GM23248 (cell line): ENCODE results near the gene MNT. TPM values are rescaled to one million over a fixed set of nuclear protein-coding genes. Genes with fewer than 3 reads are reported as not detected.

ENCODE experiments used
- DNase-seq: peaks from one replicate; pipeline ENCODE4 v3.0.0-alpha.2; 2015
- H2AFZ ChIP-seq: fragments of 200-600 bp; sonication (generic); 2 replicates; pipeline ENCODE4 v1.6.1; 2016; ENCODE audit warnings: antibody characterized with exemption
- H3F3A ChIP-seq: fragments of 200-600 bp; sonication (generic); 2 replicates; pipeline ENCODE4 v1.6.1; 2016; ENCODE audit warnings: mild to moderate bottlenecking, antibody characterized with exemption, mixed run types; ENCODE audit not compliant: insufficient read depth
- H3K27ac ChIP-seq: fragments of 200-600 bp; sonication (generic); 2 replicates; pipeline ENCODE4 v1.5.1; 2016; ENCODE audit warnings: mild to moderate bottlenecking
- H3K27me3 ChIP-seq: fragments of 200-600 bp; sonication (generic); replicated peaks from 2 replicates; pipeline ENCODE4 v1.6.1; 2016; ENCODE audit warnings: mild to moderate bottlenecking; ENCODE audit not compliant: insufficient read depth
- H3K36me3 ChIP-seq: fragments of 200-600 bp; sonication (generic); 2 replicates; pipeline ENCODE4 v1.6.1; 2016; ENCODE audit warnings: low read depth, mild to moderate bottlenecking
- H3K4me1 ChIP-seq: fragments of 200-600 bp; sonication (generic); 2 replicates; pipeline ENCODE4 v1.6.1; 2016; ENCODE audit warnings: mild to moderate bottlenecking; ENCODE audit not compliant: insufficient read depth
- H3K4me2 ChIP-seq: fragments of 200-600 bp; sonication (generic); one replicate; pipeline ENCODE4 v1.6.1; 2016; ENCODE audit warnings: mild to moderate bottlenecking; ENCODE audit not compliant: unreplicated experiment
- H3K4me3 ChIP-seq: fragments of 200-600 bp; sonication (generic); 2 replicates; pipeline ENCODE4 v1.5.1; 2016; ENCODE audit warnings: mild to moderate bottlenecking
- H3K79me2 ChIP-seq: fragments of 200-600 bp; sonication (generic); 2 replicates; pipeline ENCODE4 v1.6.1; 2016; ENCODE audit warnings: mild to moderate bottlenecking; ENCODE audit not compliant: insufficient read depth
- H3K9ac ChIP-seq: fragments of 200-600 bp; sonication (generic); 2 replicates; pipeline ENCODE4 v1.6.1; 2016; ENCODE audit warnings: mild to moderate bottlenecking
- H3K9me2 ChIP-seq: fragments of 200-600 bp; sonication (generic); 2 replicates; pipeline ENCODE4 v1.6.1; 2016; ENCODE audit warnings: mixed run types, mild to moderate bottlenecking, moderate library complexity; ENCODE audit not compliant: insufficient read depth
- H3K9me3 ChIP-seq: fragments of 200-600 bp; sonication (generic); one replicate; pipeline ENCODE4 v1.6.1; 2017; ENCODE audit warnings: low read depth
- H4K20me1 ChIP-seq: fragments of 200-600 bp; sonication (generic); 2 replicates; pipeline ENCODE4 v1.6.0; 2016; ENCODE audit not compliant: insufficient read depth
- EZH2 ChIP-seq: fragments of 200-600 bp; sonication (generic); IDR thresholded peaks from 2 replicates; pipeline ENCODE4 v1.6.1; 2018; ENCODE audit warnings: antibody characterized with exemption, mild to moderate bottlenecking; ENCODE audit not compliant: insufficient read depth, poor library complexity, severe bottlenecking
- EZH2phosphoT487 ChIP-seq: fragments of 200-600 bp; sonication (generic); IDR thresholded peaks from 2 replicates; pipeline ENCODE4 v1.6.1; 2018; ENCODE audit warnings: antibody characterized with exemption, moderate library complexity, mild to moderate bottlenecking, low read depth; ENCODE audit not compliant: insufficient read depth
- WGBS, 2 experiments: methylation state at CpG; one replicate each; pipeline ENCODE4 v1.1.6; 2015 to 2017; ENCODE audit warnings: low lambda C conversion rate in 2 of 2, low coverage in 1 of 2; ENCODE audit errors: missing lambda C conversion rate in 2 of 2; 5-methylcytosine and 5-hydroxymethylcytosine counted together
- in situ Hi-C: fragments of 300-500 bp; cut with MboI; formaldehyde crosslinking; loops from 2 replicates; pipeline ENCODE4 v1.15.0; 2020
- polyA plus RNA-seq: library from polyadenylated mRNA; unstranded; fragments of >200 nt; fragmentation: Nextera tagmentation; extraction: Ambion mirVana; gene quantifications from 2 replicates; pipeline ENCODE4 v1.2.1, GENCODE V29; 2016
- total RNA-seq: library from RNA; depleted of rRNA; stranded (reverse); fragments of >200 nt; shearing (Covaris generic); gene quantifications from 2 replicates; pipeline ENCODE4 v1.2.3, GENCODE V29; 2014

MNT gene
- total and polyA plus RNA-seq, 2 experiments from 2014 or later, result 6.2 TPM

DNA sequence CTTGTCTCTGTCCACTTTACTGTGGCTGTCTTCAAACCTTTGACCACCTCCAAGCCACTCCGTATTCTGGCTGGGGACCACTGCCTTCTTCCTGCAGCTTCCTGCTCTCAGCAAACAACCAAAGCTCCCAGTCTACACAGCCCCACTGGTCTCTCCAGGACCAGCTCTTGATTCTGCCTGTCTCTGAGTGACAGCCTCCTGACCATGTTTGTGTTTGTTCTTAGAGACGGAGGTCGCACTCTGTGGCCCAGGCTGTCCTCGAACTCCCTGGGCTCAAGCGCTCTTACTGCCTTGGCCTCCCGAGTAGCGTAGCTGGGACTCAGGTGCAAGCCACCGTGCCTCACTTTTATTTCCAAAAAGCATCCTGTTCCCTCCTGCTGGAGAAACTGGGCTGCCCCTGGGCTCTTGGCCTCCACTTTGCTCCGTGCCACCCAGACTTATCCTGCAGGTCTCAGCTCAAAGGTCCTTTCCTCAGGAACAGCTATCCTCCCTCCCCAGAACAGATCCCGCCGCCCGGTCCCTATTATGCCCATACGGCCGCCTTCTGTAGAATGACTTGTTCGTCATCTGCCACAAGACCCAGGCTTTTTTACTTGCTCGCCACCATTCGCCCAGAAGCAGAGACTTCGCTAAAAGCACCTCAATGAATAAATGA lies 9.1 kb downstream of the MNT start:
- Histone ChIP-seq H3K36me3 (no peaks in the 10 kb centered on the region), H3K9me2 (no peaks in the 10 kb centered on the region), H3F3A (peaks cover 37% of the 10 kb centered on the region), H3K4me1 (peaks cover 38% of the 10 kb centered on the region), H3K27ac (peak overlapping the region; percentile 99), H3K27me3 (no peaks in the 10 kb centered on the region), H2AFZ (no peak overlapping the region), H4K20me1 (no peaks in the 10 kb centered on the region), H3K4me2 (peak overlapping the region; percentile 84), H3K9me3 (no peaks in the 10 kb centered on the region), H3K9ac (peak overlapping the region; percentile 84), H3K79me2 (peaks cover 70% of the 10 kb centered on the region), H3K4me3 (peak overlapping the region; percentile 72)
- 41 to 49% methylated on average over 18 of the region's 18 CpGs for WGBS, 2 experiments
- in situ Hi-C loops, result no loop called here
- DNase-seq, result no peak
- TF ChIP-seq EZH2, result no peak
- TF ChIP-seq EZH2phosphoT487, result no peak

DNA sequence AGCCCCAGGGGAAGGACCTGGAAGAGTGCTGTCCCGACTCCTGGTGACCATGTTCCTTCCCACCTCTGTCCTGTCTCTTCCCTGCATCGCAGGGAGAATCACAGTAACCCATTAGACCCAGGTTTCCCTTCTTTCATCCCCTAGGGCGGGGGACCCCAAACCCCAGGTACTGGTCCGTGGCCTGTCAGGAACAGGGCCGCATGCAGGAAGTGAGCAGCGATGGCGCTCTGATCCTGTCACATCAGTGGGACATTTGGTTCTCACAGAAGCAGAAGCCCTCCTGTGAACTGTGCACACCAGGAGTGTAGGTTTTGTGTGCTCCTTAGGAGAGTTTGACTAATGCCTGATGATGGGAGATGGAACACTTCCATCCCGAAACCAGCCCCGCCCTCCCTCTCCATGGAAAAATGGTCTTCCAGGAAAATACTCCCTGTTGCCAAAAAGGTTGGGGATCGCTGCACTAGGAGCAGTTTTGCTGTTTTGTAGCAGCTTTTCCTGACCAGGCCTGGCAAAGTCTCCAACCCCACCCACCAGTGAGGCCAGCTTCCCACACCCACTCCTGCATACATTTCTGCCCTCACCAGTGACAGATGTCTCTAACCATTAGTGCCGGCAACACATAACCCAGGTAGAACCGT lies 10.5 kb downstream of the MNT start:
- in situ Hi-C loops, result no loop called here
- H3K79me2 ChIP-seq, result peaks cover 61% of the 10 kb centered on the region
- no peaks in the 10 kb centered on the region for H3K9me2 ChIP-seq
- peak; percentile 55 for DNase-seq
- peak overlapping the region; percentile 84 for H3K9ac ChIP-seq
- peak overlapping the region; percentile 99 for H3K27ac ChIP-seq
- TF ChIP-seq EZH2phosphoT487, result no peak
- TF ChIP-seq EZH2, result no peak
- H3F3A ChIP-seq, result peaks cover 29% of the 10 kb centered on the region
- H3K36me3 ChIP-seq, result no peaks in the 10 kb centered on the region
- H3K4me1 ChIP-seq, result peaks cover 27% of the 10 kb centered on the region
- no peak overlapping the region for H2AFZ ChIP-seq
- 45 to 46% methylated on average over 12 of the region's 12 CpGs for WGBS, 2 experiments
- H3K27me3 ChIP-seq, result no peaks in the 10 kb centered on the region
- H3K4me3 ChIP-seq, result no peak overlapping the region
- no peaks in the 10 kb centered on the region for H3K9me3 ChIP-seq
- H4K20me1 ChIP-seq, result no peaks in the 10 kb centered on the region
- peak overlapping the region; percentile 28 for H3K4me2 ChIP-seq

DNA sequence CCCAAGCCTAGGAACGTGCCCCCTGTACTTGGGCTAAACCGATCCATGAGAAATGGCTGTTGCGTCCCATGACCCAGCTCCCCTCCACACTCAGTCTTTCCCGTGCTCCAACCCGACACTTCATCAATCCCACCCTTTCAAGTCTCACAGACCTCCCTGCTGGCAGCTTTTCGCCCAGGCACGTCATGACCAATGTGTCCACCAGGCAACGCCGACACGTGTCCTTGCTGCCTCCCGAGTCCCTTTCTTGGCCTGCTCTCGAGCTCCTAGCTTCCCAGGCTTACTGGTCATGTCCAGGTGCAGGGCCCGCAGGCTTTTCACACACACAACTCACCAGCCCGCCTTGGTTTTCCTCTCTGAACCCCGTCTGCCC lies 12.2 kb downstream of the MNT start:
- Histone ChIP-seq H3K9me3 (no peaks in the 10 kb centered on the region), H3K9me2 (no peaks in the 10 kb centered on the region), H3K4me1 (peaks cover 27% of the 10 kb centered on the region), H3K79me2 (peaks cover 47% of the 10 kb centered on the region), H4K20me1 (no peaks in the 10 kb centered on the region), H3K4me3 (no peak overlapping the region), H3F3A (peaks cover 29% of the 10 kb centered on the region), H3K4me2 (no peak overlapping the region), H3K36me3 (no peaks in the 10 kb centered on the region), H3K27me3 (no peaks in the 10 kb centered on the region), H3K27ac (no peak overlapping the region), H3K9ac (no peak overlapping the region), H2AFZ (no peak overlapping the region)
- WGBS, 2 experiments, result 96 to 100% methylated on average over 13 to 15 of the region's 15 CpGs
- no peak for DNase-seq
- in situ Hi-C loops, result no loop called here
- no peak for TF ChIP-seq EZH2
- TF ChIP-seq EZH2phosphoT487, result no peak

DNA sequence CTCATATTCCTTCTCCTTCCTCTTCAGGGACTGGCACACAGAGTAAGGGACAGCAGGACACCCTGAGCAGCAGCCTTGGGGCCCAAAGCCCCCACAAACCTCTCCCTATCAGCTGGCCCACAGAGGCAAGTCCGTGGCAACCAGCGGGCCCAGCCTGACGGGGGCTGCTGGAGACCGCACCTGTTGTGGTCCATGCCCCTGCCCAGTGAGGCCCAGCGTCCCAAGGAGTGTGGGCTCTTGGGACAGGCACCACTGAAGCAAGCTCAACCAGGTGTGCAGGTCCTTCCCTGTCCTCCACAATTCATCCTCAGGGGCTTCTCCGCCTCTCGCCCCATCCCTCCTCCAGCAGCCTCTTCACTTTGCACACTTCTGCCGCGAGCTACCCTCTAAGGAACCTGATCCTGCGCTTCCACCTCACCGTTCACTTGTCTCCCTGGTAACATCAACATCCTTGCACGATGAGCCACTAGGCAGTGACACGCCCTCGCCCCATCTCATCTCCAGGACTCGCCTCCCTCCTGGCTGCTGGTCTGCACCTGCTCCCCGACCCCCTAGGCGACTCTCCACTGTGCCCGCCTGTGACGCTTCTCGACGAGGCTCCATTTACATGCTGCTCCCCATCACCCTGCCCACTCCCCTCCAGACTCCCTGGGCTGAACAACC lies 12.7 kb downstream of the MNT start:
- Histone ChIP-seq H3K9me2 (no peaks in the 10 kb centered on the region), H3K9me3 (no peaks in the 10 kb centered on the region), H3K4me3 (no peak overlapping the region), H3K79me2 (peaks cover 47% of the 10 kb centered on the region), H3K4me2 (no peak overlapping the region), H3F3A (peaks cover 29% of the 10 kb centered on the region), H3K36me3 (no peaks in the 10 kb centered on the region), H4K20me1 (no peaks in the 10 kb centered on the region), H2AFZ (no peak overlapping the region), H3K27me3 (no peaks in the 10 kb centered on the region), H3K4me1 (peaks cover 27% of the 10 kb centered on the region), H3K9ac (no peak overlapping the region), H3K27ac (no peak overlapping the region)
- DNase-seq, result no peak
- WGBS, 2 experiments, result 91 to 94% methylated on average over 21 of the region's 21 CpGs
- no peak for TF ChIP-seq EZH2
- TF ChIP-seq EZH2phosphoT487, result no peak
- in situ Hi-C loops, result no loop called here
